ENCODE measurements around the gene SLC43A1.

The SLC43A1 gene

GRCh38 chr11:57515332-57516060 lies at the start of gene SLC43A1:
Gene SLC43A1, minus strand, starts transcription at chr11:57515702. Its CDS starts 1,591 bp downstream, at chr11:57514111.
- Mint-ChIP-seq H3K36me3 (ENCODE audit: low read depth) (peaks cover 27% of the 10 kb centered on the region), H3K27me3 (no peaks in the 10 kb centered on the region), H3K9me3 (no peaks in the 10 kb centered on the region), H3K27ac (peak within 1 kb of the TSS; percentile 96), H3K4me1 (ENCODE audit: low read depth) (peaks cover 32% of the 10 kb centered on the region), H3K4me3 (peak within 1 kb of the TSS; percentile 94)
- peak; percentile 70 for DNase-seq

- H3K36me3 Mint-ChIP-seq (ENCODE audit: low read depth), result peaks cover 75% of the 10 kb centered on the region
- no peak for DNase-seq
- H3K4me1 Mint-ChIP-seq (ENCODE audit: low read depth), result peaks cover 51% of the 10 kb centered on the region
- H3K9me3 Mint-ChIP-seq, result no peaks in the 10 kb centered on the region
- peak overlapping the region; percentile 80 for H3K27ac Mint-ChIP-seq
- no peaks in the 10 kb centered on the region for H3K27me3 Mint-ChIP-seq
- H3K4me3 Mint-ChIP-seq, result no peak overlapping the region
Measured at GRCh38 chr11:57562596-57562995, 47.1 kb upstream of the SLC43A1 start.

- Mint-ChIP-seq H3K27me3 (no peaks in the 10 kb centered on the region), H3K9me3 (no peaks in the 10 kb centered on the region), H3K4me1 (ENCODE audit: low read depth) (peaks cover 40% of the 10 kb centered on the region), H3K4me3 (no peak overlapping the region), H3K36me3 (ENCODE audit: low read depth) (peaks cover 83% of the 10 kb centered on the region), H3K27ac (peak overlapping the region; percentile 29)
- no peak for DNase-seq
Measured at GRCh38 chr11:57560146-57560545, 44.6 kb upstream of the SLC43A1 start.

- H3K9me3 Mint-ChIP-seq, result no peaks in the 10 kb centered on the region
- H3K4me3 Mint-ChIP-seq, result no peak overlapping the region
- no peak overlapping the region for H3K27ac Mint-ChIP-seq
- H3K4me1 Mint-ChIP-seq (ENCODE audit: low read depth), result peaks cover 9% of the 10 kb centered on the region
- DNase-seq, result no peak
- no peaks in the 10 kb centered on the region for H3K27me3 Mint-ChIP-seq
- H3K36me3 Mint-ChIP-seq (ENCODE audit: low read depth), result peaks cover 91% of the 10 kb centered on the region
Measured at GRCh38 chr11:57556041-57556440, 40.5 kb upstream of the SLC43A1 start.

GRCh38 chr11:57555393-57555792 lies 39.9 kb upstream of the SLC43A1 start:
- H3K4me3 Mint-ChIP-seq, result no peak overlapping the region
- H3K9me3 Mint-ChIP-seq, result no peaks in the 10 kb centered on the region
- peaks cover 8% of the 10 kb centered on the region for H3K4me1 Mint-ChIP-seq (ENCODE audit: low read depth)
- H3K27ac Mint-ChIP-seq, result peak overlapping the region; percentile 81
- H3K27me3 Mint-ChIP-seq, result no peaks in the 10 kb centered on the region
- peaks cover 97% of the 10 kb centered on the region for H3K36me3 Mint-ChIP-seq (ENCODE audit: low read depth)
- DNase-seq, result no peak

GRCh38 chr11:57552479-57552878 lies 37.0 kb upstream of the SLC43A1 start:
- Mint-ChIP-seq H3K4me1 (ENCODE audit: low read depth) (peaks cover 14% of the 10 kb centered on the region), H3K27ac (peak overlapping the region; percentile 23), H3K27me3 (no peaks in the 10 kb centered on the region), H3K9me3 (no peaks in the 10 kb centered on the region), H3K36me3 (ENCODE audit: low read depth) (peaks cover 97% of the 10 kb centered on the region), H3K4me3 (no peak overlapping the region)
- DNase-seq, result no peak

- Mint-ChIP-seq H3K27me3 (no peaks in the 10 kb centered on the region), H3K27ac (peak overlapping the region; percentile 23), H3K4me3 (no peak overlapping the region), H3K36me3 (ENCODE audit: low read depth) (peaks cover 97% of the 10 kb centered on the region), H3K4me1 (ENCODE audit: low read depth) (peaks cover 19% of the 10 kb centered on the region), H3K9me3 (no peaks in the 10 kb centered on the region)
- no peak for DNase-seq
Measured at GRCh38 chr11:57551941-57552340, 36.4 kb upstream of the SLC43A1 start.

- DNase-seq, result no peak
- Mint-ChIP-seq H3K4me3 (no peak overlapping the region), H3K27ac (peak overlapping the region; percentile 31), H3K36me3 (ENCODE audit: low read depth) (peaks cover 88% of the 10 kb centered on the region), H3K9me3 (no peaks in the 10 kb centered on the region), H3K4me1 (ENCODE audit: low read depth) (peaks cover 15% of the 10 kb centered on the region), H3K27me3 (no peaks in the 10 kb centered on the region)
Measured at GRCh38 chr11:57549983-57550382, 34.5 kb upstream of the SLC43A1 start.

GRCh38 chr11:57547854-57548377 lies 32.4 kb upstream of the SLC43A1 start:
- DNase-seq, result no peak
- Mint-ChIP-seq H3K4me1 (ENCODE audit: low read depth) (peaks cover 14% of the 10 kb centered on the region), H3K36me3 (ENCODE audit: low read depth) (peaks cover 70% of the 10 kb centered on the region), H3K27me3 (no peaks in the 10 kb centered on the region), H3K27ac (peak overlapping the region; percentile 88), H3K9me3 (no peaks in the 10 kb centered on the region), H3K4me3 (no peak overlapping the region)

- no peaks in the 10 kb centered on the region for H3K27me3 Mint-ChIP-seq
Measured at GRCh38 chr11:57546869-57547475, 31.5 kb upstream of the SLC43A1 start.

GRCh38 chr11:57546451-57546850 lies 30.9 kb upstream of the SLC43A1 start:
- no peaks in the 10 kb centered on the region for H3K27me3 Mint-ChIP-seq
- no peak overlapping the region for H3K4me3 Mint-ChIP-seq
- peaks cover 61% of the 10 kb centered on the region for H3K36me3 Mint-ChIP-seq (ENCODE audit: low read depth)
- peak overlapping the region; percentile 37 for H3K27ac Mint-ChIP-seq
- no peaks in the 10 kb centered on the region for H3K9me3 Mint-ChIP-seq
- DNase-seq, result no peak
- peaks cover 14% of the 10 kb centered on the region for H3K4me1 Mint-ChIP-seq (ENCODE audit: low read depth)

More at GRCh38 chr11:57546869-57547475, 31.5 kb upstream of the SLC43A1 start:
- H3K4me3 Mint-ChIP-seq, result no peak overlapping the region
- no peaks in the 10 kb centered on the region for H3K9me3 Mint-ChIP-seq
- H3K36me3 Mint-ChIP-seq (ENCODE audit: low read depth), result peaks cover 64% of the 10 kb centered on the region
- peaks cover 14% of the 10 kb centered on the region for H3K4me1 Mint-ChIP-seq (ENCODE audit: low read depth)
- no peak for DNase-seq
- peak overlapping the region; percentile 88 for H3K27ac Mint-ChIP-seq

GRCh38 chr11:57545883-57546282 lies 30.4 kb upstream of the SLC43A1 start:
- Mint-ChIP-seq H3K36me3 (ENCODE audit: low read depth) (peaks cover 59% of the 10 kb centered on the region), H3K27me3 (no peaks in the 10 kb centered on the region), H3K27ac (no peak overlapping the region), H3K4me3 (no peak overlapping the region), H3K4me1 (ENCODE audit: low read depth) (peaks cover 14% of the 10 kb centered on the region), H3K9me3 (no peaks in the 10 kb centered on the region)
- no peak for DNase-seq

GRCh38 chr11:57544566-57544965 lies 29.1 kb upstream of the SLC43A1 start:
- no peaks in the 10 kb centered on the region for H3K9me3 Mint-ChIP-seq

GRCh38 chr11:57543593-57543992 lies 28.1 kb upstream of the SLC43A1 start:
- Mint-ChIP-seq H3K4me3 (no peak overlapping the region), H3K9me3 (no peaks in the 10 kb centered on the region), H3K27ac (no peak overlapping the region), H3K27me3 (no peaks in the 10 kb centered on the region), H3K36me3 (ENCODE audit: low read depth) (peaks cover 47% of the 10 kb centered on the region), H3K4me1 (ENCODE audit: low read depth) (peaks cover 13% of the 10 kb centered on the region)
- DNase-seq, result no peak

More at GRCh38 chr11:57544566-57544965, 29.1 kb upstream of the SLC43A1 start:
- H3K36me3 Mint-ChIP-seq (ENCODE audit: low read depth), result peaks cover 53% of the 10 kb centered on the region
- H3K4me1 Mint-ChIP-seq (ENCODE audit: low read depth), result peaks cover 14% of the 10 kb centered on the region
- H3K4me3 Mint-ChIP-seq, result no peak overlapping the region
- no peaks in the 10 kb centered on the region for H3K27me3 Mint-ChIP-seq
- DNase-seq, result no peak
- no peak overlapping the region for H3K27ac Mint-ChIP-seq

GRCh38 chr11:57542582-57542981 lies 27.1 kb upstream of the SLC43A1 start:
- H3K27ac Mint-ChIP-seq, result peak overlapping the region; percentile 44
- H3K4me3 Mint-ChIP-seq, result no peak overlapping the region
- peaks cover 43% of the 10 kb centered on the region for H3K36me3 Mint-ChIP-seq (ENCODE audit: low read depth)
- peaks cover 6% of the 10 kb centered on the region for H3K4me1 Mint-ChIP-seq (ENCODE audit: low read depth)
- DNase-seq, result no peak
- no peaks in the 10 kb centered on the region for H3K9me3 Mint-ChIP-seq
- H3K27me3 Mint-ChIP-seq, result no peaks in the 10 kb centered on the region

All from activated T-cell treated with anti-CD3 and anti-CD28 coated beads, Interleukin-2, amount 50 U/mL, for 24 hours (primary cell).